Stomach (tissue), 9 donors: ENCODE data around the gene KAT7. TPM values are rescaled to one million over a fixed set of nuclear protein-coding genes. Genes with fewer than 3 reads are reported as not detected.
A peak's percentile ranks its signal among the peaks of the same experiment; 100 is the strongest.

ENCODE experiments used
- DNase-seq, 2 donors: peaks; one replicate each; pipeline versions ENCODE4 v3.0.0 to v3.0.0-alpha.2; 2013 to 2019
- H3K27ac ChIP-seq, 5 donors: fragments of 200-600 bp in 4 of 5; sonication (generic) in 4 of 5; one replicate each; pipeline ENCODE4 v1.5.1; 2013 to 2019; ENCODE audit warnings: mild to moderate bottlenecking in 1 of 5, moderate library complexity in 1 of 5
- H3K27me3 ChIP-seq, 3 donors: fragments of 200-600 bp; sonication (generic); one replicate each; pipeline ENCODE4 v1.5.1; 2017 to 2019; ENCODE audit warnings: mixed run types in 1 of 3
- H3K36me3 ChIP-seq, 4 donors: fragments of 200-600 bp; sonication (generic); 1 replicate in 3 of 4; 2 replicates in 1 of 4; pipeline ENCODE4 v1.5.1; 2016 to 2019
- H3K4me1 ChIP-seq, 4 donors: fragments of 200-600 bp; sonication (generic); one replicate each; pipeline ENCODE4 v1.5.1; 2016 to 2019
- H3K4me3 ChIP-seq, 4 donors: fragments of 200-600 bp; sonication (generic) in 3 of 4; one replicate each; pipeline ENCODE4 v1.5.1; 2016 to 2019; ENCODE audit warnings: mild to moderate bottlenecking in 1 of 4
- H3K9me3 ChIP-seq, 4 donors: fragments of 200-600 bp; sonication (generic); one replicate each; pipeline ENCODE4 v1.5.1; 2016 to 2019
- EP300 ChIP-seq: sonication (generic); formaldehyde crosslinking; IDR thresholded peaks from one replicate; pipeline ENCODE4 v1.6.1; 2017; ENCODE audit warnings: antibody characterized with exemption
- POLR2A ChIP-seq, 4 donors: fragments of 450-650 bp; IDR thresholded peaks; one replicate each; pipeline ENCODE4 v1.6.1; 2016; ENCODE audit warnings: antibody characterized with exemption in 4 of 4, control low read depth in 2 of 4, mild to moderate bottlenecking in 1 of 4, moderate library complexity in 1 of 4
- POLR2AphosphoS5 ChIP-seq, 3 donors: sonication (generic); formaldehyde crosslinking; IDR thresholded peaks; one replicate each; pipeline ENCODE4 v1.6.1; 2016; ENCODE audit warnings: antibody characterized with exemption in 3 of 3
- WGBS, 5 donors: extraction: QIAGEN DNeasy Blood & Tissue Kit in 3 of 5; methylation state at CpG; one replicate each; pipeline versions ENCODE4 v1.1.5 to v1.1.7; 2013 to 2018; 5-methylcytosine and 5-hydroxymethylcytosine counted together
- intact Hi-C: fragments of 100-400 bp; cut with DNase I; formaldehyde crosslinking; loops from one replicate; pipeline ENCODE4 v1.15.1; 2023; ENCODE audit warnings: low total_unique reads
- polyA plus RNA-seq, 3 donors: library from polyadenylated mRNA; stranded (reverse); fragments of 200-250 nt; gene quantifications; one replicate each; pipeline ENCODE4 v1.2.3, GENCODE V29; 2013
- total RNA-seq, 5 donors: library from RNA; depleted of rRNA; stranded (reverse); fragments of >200 nt; gene quantifications; one replicate each; pipeline versions ENCODE4 v1.1.0 to v1.2.3, GENCODE V29; 2014 to 2016
- TF ChIP-seq, protein P1 (sequence below), 7 experiments: fragments of 450-650 bp in 4 of 7; fragments of 200-600 bp in 3 of 7; sonication (generic) in 3 of 7; IDR thresholded peaks; one replicate each; pipeline ENCODE4 v1.5.1; 2016 to 2019; ENCODE audit warnings: antibody characterized with exemption in 7 of 7, control low read depth in 2 of 7, mild to moderate bottlenecking in 1 of 7
- donor health status: healthy with polysubstance abuse.
- donor health status: Bipolar disorder and iron deficiency.
- donor health status: healthy.

The KAT7 gene
- total and polyA plus RNA-seq, 8 donors = 5.0 to 92.4 (median 16.0) TPM

DNA sequence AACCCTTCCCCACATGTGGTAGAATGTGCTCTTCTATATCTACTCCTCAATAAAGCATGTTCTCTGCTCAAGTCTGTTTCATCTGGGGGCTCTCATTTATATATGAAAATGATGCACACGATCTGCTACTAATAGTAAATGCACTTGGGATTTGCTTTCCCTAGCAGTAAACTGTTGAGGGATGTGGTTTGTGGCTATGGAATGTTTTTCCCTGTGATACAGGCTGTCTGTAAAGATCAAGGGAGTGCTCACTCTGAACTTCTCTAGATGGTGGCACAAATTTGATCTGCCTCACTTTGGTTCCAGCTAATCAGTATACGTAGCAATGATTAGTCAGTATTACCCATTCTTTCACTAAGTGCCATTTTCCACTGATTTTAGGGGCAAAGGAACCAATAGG lies 40.5 kb downstream of the KAT7 start:
- Histone ChIP-seq H3K4me3 (no peak overlapping the region), H3K27me3 (no peaks in the 10 kb centered on the region), H3K27ac (no peak overlapping the region), H3K36me3 (peaks cover 42 to 98% (median 92%) of the 10 kb centered on the region in 4 donors), H3K9me3 (no peaks in the 10 kb centered on the region), H3K4me1 (peaks cover 0 to 22% (median 4%) of the 10 kb centered on the region in 4 donors)
- TF ChIP-seq POLR2A (IDR thresholded peaks at IDR 0.05) (no peak), POLR2AphosphoS5 (IDR thresholded peaks at IDR 0.05) (no peak), EP300 (no peak)
- TF ChIP-seq, protein P1, sequence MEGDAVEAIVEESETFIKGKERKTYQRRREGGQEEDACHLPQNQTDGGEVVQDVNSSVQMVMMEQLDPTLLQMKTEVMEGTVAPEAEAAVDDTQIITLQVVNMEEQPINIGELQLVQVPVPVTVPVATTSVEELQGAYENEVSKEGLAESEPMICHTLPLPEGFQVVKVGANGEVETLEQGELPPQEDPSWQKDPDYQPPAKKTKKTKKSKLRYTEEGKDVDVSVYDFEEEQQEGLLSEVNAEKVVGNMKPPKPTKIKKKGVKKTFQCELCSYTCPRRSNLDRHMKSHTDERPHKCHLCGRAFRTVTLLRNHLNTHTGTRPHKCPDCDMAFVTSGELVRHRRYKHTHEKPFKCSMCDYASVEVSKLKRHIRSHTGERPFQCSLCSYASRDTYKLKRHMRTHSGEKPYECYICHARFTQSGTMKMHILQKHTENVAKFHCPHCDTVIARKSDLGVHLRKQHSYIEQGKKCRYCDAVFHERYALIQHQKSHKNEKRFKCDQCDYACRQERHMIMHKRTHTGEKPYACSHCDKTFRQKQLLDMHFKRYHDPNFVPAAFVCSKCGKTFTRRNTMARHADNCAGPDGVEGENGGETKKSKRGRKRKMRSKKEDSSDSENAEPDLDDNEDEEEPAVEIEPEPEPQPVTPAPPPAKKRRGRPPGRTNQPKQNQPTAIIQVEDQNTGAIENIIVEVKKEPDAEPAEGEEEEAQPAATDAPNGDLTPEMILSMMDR (IDR thresholded peaks at IDR 0.05) = no peak
- WGBS, 5 donors = 86 to 93% (median 92%) methylated on average over 2 of the region's 2 CpGs
- intact Hi-C loops = no loop called here
- no peak for DNase-seq

DNA sequence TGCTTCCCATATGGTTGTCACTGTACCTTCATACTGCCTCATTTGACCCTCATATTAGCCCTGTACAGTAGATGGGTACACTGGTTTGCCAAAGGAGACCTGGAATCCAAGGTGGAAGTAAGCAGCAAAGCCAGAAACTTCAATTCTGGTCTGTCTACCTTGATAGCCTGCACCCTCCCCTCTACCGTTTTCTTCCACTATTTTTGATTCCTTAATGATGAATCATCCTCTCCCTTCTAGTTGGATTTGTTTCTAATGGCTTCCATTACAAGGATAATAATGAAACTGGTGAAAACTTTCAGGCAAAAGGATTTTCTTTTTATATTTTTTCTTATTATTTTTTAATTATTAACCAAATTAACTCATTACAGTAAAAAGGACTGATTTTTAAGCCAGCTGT lies 42.1 kb downstream of the KAT7 start:
- H3K36me3 ChIP-seq = peaks cover 35 to 96% (median 90%) of the 10 kb centered on the region in 4 donors
- no peaks in the 10 kb centered on the region for H3K9me3 ChIP-seq
- no peak overlapping the region for H3K27ac ChIP-seq
- H3K27me3 ChIP-seq = no peaks in the 10 kb centered on the region
- TF ChIP-seq POLR2AphosphoS5 (IDR thresholded peaks at IDR 0.05) (no peak), EP300 (no peak), POLR2A (IDR thresholded peaks at IDR 0.05) (no peak)
- TF ChIP-seq, protein P1 (IDR thresholded peaks at IDR 0.05) = no peak
- no peak overlapping the region for H3K4me3 ChIP-seq
- peaks cover 4 to 27% (median 10%) of the 10 kb centered on the region in 4 donors for H3K4me1 ChIP-seq
- DNase-seq = no peak
- intact Hi-C loops = no loop called here
- WGBS, 5 donors = 38 to 55% (median 48%) methylated on average over 1 of the region's 1 CpG

DNA sequence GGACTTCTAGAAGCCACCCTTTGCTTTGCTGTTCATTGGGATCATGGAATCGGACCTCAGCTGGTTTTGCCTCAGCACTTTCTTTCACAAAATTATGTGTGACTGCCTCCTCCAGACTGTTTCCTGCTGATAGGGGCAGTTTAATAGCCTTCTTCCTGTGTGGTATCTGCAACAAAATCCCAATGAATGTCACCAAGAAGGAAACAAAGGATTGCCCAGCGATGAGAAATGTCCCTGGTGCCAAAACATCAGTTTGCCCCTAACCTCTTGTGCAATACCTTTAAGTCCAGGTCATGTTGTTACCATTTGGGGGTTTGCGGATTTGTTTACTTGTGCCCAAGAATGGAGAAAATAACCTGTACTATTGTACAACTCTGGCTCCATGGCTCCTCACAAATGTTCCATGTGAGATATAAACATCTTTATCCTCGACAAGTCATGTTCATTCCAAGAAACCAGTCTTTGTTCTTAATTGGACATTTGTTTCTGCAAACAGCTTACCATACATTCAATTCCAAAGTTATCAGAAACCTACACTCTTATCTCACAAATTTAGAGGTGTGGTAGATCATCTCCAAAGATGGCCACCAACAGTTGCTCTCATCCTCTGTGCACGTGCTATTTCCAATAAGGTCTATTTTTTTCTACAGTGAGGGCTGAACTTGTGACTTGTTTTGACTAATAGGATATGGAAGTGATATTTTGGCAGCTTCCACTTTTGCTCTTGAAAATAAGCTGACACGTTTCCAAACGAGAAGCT lies 44.5 kb downstream of the KAT7 start:
- Histone ChIP-seq H3K27ac (peak overlapping the region in 1 of 5 donors; percentile 30), H3K36me3 (peaks cover 13 to 78% (median 68%) of the 10 kb centered on the region in 4 donors), H3K27me3 (no peaks in the 10 kb centered on the region)

DNA sequence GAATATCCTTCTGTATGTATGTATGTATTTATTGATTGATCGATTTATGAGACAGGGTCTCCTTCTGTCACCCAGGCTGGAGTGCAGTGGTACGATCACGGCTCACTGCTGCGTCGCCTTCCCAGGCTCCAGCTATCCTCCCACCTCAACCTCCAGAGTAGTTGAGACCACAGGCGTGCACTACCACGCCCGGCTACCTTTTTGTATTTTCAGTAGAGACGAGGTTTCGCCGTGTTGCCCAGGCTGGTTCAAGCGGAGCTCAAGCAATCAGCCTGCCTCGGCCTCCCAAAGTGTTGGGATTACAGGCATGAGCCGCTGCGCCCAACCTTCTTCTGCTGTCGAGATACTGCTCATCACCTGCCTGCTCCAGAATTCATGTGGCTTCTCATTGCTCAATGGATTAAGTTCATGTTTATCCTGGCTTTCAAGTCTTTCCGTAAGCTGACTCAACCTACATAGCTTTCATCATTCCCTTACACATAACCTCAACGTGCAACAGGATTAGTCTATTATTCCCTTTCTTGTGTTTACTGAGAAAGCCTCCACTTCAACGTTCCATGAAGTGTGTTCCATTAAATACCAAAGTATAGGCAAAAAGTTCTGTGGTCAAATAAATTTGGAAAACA lies 45.8 kb downstream of the KAT7 start:
- H3K9me3 ChIP-seq = no peaks in the 10 kb centered on the region
- peaks cover 14 to 39% (median 26%) of the 10 kb centered on the region in 4 donors for H3K4me1 ChIP-seq
- 93 to 97% (median 96%) methylated on average over 18 to 19 of the region's 19 CpGs for WGBS, 5 donors
- no peaks in the 10 kb centered on the region for H3K27me3 ChIP-seq
- intact Hi-C loops = no loop called here
- no peak overlapping the region for H3K27ac ChIP-seq
- H3K36me3 ChIP-seq = peaks cover 7 to 70% (median 58%) of the 10 kb centered on the region in 4 donors
- no peak overlapping the region for H3K4me3 ChIP-seq
- DNase-seq = no peak
- TF ChIP-seq POLR2AphosphoS5 (IDR thresholded peaks at IDR 0.05) = no peak
- TF ChIP-seq, protein P1 (IDR thresholded peaks at IDR 0.05) = no peak
- TF ChIP-seq EP300 = no peak
- TF ChIP-seq POLR2A (IDR thresholded peaks at IDR 0.05) = no peak

More for the DNA sequence above, 44.5 kb downstream of the KAT7 start:
- 63 to 80% (median 74%) methylated on average over 7 of the region's 7 CpGs for WGBS, 5 donors
- H3K4me3 ChIP-seq = no peak overlapping the region
- peaks cover 14 to 45% (median 27%) of the 10 kb centered on the region in 4 donors for H3K4me1 ChIP-seq
- no peaks in the 10 kb centered on the region for H3K9me3 ChIP-seq
- DNase-seq = no peak
- intact Hi-C loops = no loop called here
- no peak for TF ChIP-seq EP300
- no peak for TF ChIP-seq POLR2A (IDR thresholded peaks at IDR 0.05)
- TF ChIP-seq POLR2AphosphoS5 (IDR thresholded peaks at IDR 0.05) = peak in 2 of 3 donors; percentile 2 to 11
- TF ChIP-seq, protein P1 (IDR thresholded peaks at IDR 0.05) = no peak
